NB4 (cell line): ENCODE measurements around the gene MRPL24.

Source experiments
- DNase-seq: peaks from one replicate; pipeline ENCODE4 v3.0.0; 2010; ENCODE audit warnings: low read depth
- H3K4me3 ChIP-seq: one replicate; pipeline ENCODE4 v1.5.1; 2011; ENCODE audit warnings: mild to moderate bottlenecking, low read depth, low read length, moderate library complexity
- CTCF ChIP-seq: IDR thresholded peaks from one replicate; pipeline ENCODE4 v1.5.1; 2012; ENCODE audit warnings: low read depth, low read length
- MYC ChIP-seq: IDR thresholded peaks from 2 replicates; pipeline ENCODE4 v1.6.1; 2011; ENCODE audit warnings: low read depth, low read length
- POLR2A ChIP-seq: IDR thresholded peaks from 2 replicates; pipeline ENCODE4 v1.6.1; 2011; ENCODE audit warnings: mild to moderate bottlenecking; ENCODE audit not compliant: insufficient read length; ENCODE audit errors: extremely low read depth
- TF ChIP-seq, protein P1 (sequence below): IDR thresholded peaks from 2 replicates; pipeline ENCODE4 v1.6.1; 2011; ENCODE audit warnings: low read depth, low read length

Gene MRPL24

GRCh38 chr1:156740741-156741480 lies at the start of gene MRPL24:
MRPL24 (minus strand) TSS chr1:156741088; CDS start chr1:156738704, 2,384 bp downstream.
- peak; percentile 69 for TF ChIP-seq POLR2A
- no peak for TF ChIP-seq CTCF
- TF ChIP-seq, protein P1, sequence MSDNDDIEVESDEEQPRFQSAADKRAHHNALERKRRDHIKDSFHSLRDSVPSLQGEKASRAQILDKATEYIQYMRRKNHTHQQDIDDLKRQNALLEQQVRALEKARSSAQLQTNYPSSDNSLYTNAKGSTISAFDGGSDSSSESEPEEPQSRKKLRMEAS: peak; percentile 96
- TF ChIP-seq MYC: peak; percentile 100
- DNase-seq: peak; percentile 99

DNA sequence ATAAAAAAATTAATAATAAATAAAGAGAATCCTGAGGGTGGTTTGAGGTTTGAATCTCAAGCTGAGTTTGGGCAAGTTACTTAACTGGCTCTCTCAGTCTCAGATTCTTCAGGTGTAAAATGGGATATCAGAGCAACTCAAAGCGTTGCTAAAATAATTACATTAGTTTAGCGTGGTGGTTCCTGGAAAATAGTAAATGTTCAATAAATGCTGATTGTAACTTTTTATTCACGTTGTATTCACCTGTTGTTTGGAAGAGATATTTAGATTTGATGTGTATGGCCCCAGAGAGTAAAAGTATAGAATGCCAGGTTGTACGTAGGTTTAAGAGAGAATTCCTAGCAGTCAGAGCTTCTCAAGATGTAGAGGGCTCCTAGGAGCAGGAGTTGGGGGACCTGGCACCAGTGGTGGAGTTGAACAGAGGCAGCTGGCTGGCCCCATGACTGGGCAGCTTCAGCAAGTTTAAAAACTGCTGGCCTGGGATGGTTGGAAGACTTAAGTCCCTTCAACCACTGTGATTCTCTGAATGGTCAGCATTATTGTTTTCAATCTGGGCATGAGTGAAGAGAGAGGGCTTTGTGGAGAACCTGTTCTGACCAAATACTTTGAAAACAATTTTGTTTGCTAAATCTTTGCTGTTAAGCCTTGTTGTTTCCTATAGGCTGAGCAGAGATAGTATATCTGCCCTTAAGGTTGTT lies 48.9 kb upstream of the MRPL24 start:
- H3K4me3 ChIP-seq: no peak overlapping the region
- TF ChIP-seq MYC: no peak
- TF ChIP-seq POLR2A: no peak
- TF ChIP-seq CTCF: no peak
- TF ChIP-seq, protein P1: no peak
- no peak for DNase-seq

More at GRCh38 chr1:156740741-156741480, at the start of gene MRPL24:
- H3K4me3 ChIP-seq: peak within 1 kb of the TSS; percentile 76

- H3K4me3 ChIP-seq: no peak overlapping the region
- TF ChIP-seq, protein P1: no peak
- TF ChIP-seq MYC: no peak
- no peak for DNase-seq
Observed at GRCh38 chr1:156788136-156788535, 47.2 kb upstream of the MRPL24 start.

DNA sequence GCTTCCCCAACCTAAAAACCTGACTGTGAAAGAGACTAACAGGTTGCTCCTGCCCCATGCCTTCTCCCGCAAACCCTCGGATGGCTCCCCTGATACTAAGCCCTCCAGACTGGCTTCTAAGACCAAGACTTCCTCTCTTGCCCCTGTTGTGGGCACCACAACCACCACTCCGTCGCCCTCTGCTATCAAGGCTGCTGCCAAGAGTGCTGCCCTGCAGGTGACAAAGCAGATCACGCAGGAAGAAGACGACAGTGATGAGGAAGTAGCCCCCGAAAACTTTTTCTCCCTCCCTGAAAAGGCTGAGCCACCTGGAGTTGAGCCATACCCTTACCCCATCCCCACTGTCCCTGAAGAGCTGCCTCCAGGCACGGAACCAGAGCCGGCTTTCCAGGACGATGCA lies 45.8 kb upstream of the MRPL24 start:
- TF ChIP-seq, protein P1: no peak
- TF ChIP-seq POLR2A (no peak), CTCF (no peak), MYC (no peak)
- H3K4me3 ChIP-seq: no peak overlapping the region
- DNase-seq: no peak

- DNase-seq: no peak
- no peak overlapping the region for H3K4me3 ChIP-seq
- TF ChIP-seq MYC (no peak), CTCF (no peak), POLR2A (no peak)
- TF ChIP-seq, protein P1: no peak
Observed at GRCh38 chr1:156785458-156785857, 44.6 kb upstream of the MRPL24 start.

- H3K4me3 ChIP-seq: no peak overlapping the region
- DNase-seq: no peak
- TF ChIP-seq, protein P1: no peak
- TF ChIP-seq MYC (no peak), POLR2A (no peak), CTCF (no peak)
Observed at GRCh38 chr1:156781585-156782186, 40.8 kb upstream of the MRPL24 start.
